HG02884 (cell line): Measurements from ENCODE around the gene ZCRB1.

Experiments
- ATAC-seq: cut with Tn5 transposase; IDR thresholded peaks from one replicate; pipeline ENCODE4 v1.9.1; 2021; ENCODE audit warnings: mild to moderate bottlenecking, moderate library complexity; ENCODE audit not compliant: unreplicated experiment

The ZCRB1 gene

DNA sequence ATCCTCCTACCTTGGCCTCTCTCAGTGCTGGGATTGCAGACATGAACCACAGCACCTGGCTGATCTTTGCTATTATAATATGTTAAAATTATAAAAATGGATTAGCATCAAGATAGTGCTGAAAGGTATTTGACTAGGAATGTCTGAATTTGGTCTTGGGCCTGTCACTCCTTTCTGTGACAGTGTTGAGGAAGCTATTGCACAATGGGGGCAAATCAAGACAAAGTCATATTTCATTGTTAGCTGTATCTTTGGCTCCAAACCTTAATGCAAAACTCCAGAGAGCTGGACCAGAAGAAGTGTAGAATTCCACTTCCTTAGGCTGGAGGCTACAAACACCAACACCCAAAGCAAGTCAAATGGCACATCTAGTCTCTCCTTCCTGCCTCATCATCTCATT lies 42.2 kb downstream of the ZCRB1 start:
- ATAC-seq: no peak

DNA sequence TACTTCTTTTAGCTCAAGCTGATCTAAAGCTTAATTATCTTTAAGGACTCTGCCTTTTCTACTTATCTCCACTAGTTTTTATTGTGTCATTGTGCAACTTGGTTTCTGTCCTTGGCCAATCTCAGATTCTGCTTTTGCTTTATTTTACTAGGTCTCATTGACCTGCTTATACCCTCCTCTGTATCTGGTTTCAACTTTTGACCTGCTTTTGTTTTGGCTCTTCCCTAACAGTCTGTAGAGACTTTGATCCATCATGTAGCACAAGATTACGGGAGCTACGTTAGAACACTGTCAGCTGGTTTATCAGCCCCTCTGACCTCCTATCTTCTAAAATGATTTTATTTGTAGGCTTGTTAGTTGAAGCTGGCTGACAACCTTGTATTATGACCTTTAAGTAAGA lies 43.6 kb downstream of the ZCRB1 start:
- ATAC-seq: no peak

GRCh38 chr12:42281844-42282243 lies 44.0 kb downstream of the ZCRB1 start:
- ATAC-seq: no peak

GRCh38 chr12:42281278-42281677 lies 44.6 kb downstream of the ZCRB1 start:
- no peak for ATAC-seq

DNA sequence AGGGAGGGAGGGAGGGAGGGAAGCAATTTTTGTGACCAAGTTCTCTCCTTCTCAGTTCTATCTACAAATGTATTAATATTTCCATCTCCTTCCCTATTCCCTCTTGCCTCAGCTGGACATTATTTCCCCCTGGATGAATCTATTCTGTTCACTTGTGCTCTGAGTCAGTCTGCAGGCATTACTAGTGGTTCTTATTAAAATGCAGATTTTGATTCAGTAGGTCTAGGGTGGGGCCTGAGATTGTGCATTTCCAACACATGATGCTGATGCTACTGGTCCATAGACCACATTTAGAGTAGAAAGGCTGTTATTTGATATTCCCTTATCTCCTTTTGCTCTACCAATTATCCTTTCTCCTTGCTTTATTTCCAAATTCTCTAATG lies 47.8 kb downstream of the ZCRB1 start:
- ATAC-seq: no peak

- no peak for ATAC-seq
Measured at GRCh38 chr12:42277396-42278127, 48.3 kb downstream of the ZCRB1 start.

DNA sequence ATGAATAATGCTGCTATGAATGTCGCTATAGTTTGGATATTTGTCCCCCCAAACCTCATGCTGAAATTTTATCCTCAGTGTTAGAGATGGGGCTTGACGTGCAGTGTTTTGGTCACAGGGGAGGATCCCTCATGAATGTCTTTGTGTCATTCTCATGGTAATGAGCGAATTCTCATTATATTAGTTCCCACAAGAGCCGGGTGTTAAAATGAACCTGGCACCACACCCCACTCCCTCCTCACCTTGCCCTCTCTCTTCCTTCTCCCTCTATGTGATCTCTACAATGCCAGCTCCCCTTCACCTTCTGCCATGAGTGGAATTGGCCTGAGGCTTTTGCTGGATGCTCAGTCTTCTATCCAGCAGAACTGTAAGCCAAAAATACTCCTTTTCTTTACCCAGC lies 50.4 kb downstream of the ZCRB1 start:
- ATAC-seq: no peak

GRCh38 chr12:42273706-42274105 lies 52.2 kb downstream of the ZCRB1 start:
- ATAC-seq: no peak

- ATAC-seq: no peak
Measured at GRCh38 chr12:42270596-42270995, 55.3 kb downstream of the ZCRB1 start.

DNA sequence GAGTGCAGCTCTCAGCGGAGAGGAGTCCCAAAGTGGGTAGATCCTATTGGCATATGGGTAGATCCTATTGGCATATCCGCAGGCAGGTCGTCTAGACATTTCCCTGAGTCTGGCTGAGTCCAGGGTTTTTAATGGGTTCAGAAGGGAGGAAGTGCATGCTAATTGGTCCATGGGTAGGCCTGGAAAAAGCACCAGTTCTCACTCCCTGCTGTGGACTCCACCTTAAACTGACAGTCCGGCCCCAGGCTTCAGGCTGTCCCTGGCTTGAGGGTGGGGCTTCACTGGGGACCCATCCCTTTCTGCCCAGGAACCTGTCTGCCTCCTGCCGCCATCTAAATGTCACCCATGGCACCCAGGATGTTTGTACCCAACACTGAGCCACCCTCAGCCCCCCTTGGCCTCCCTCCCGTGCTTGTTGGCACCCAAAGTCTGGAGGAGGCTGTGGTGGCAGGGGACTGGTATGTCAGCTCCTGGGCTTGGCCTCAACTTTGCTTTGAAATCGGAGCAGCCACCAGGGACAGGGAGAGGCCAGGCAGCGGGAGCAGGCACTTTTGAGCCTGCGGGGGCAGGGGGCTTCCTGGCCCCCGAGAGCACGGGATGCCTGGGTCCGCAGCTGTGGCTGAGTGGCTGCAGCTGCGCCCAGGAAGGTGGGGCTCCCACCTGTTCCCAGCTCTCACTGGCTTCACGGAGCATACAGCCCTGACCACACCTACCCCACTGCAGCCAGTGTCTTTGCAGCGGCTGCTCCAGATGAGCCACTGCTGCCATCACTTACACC lies 58.3 kb downstream of the ZCRB1 start:
- no peak for ATAC-seq

DNA sequence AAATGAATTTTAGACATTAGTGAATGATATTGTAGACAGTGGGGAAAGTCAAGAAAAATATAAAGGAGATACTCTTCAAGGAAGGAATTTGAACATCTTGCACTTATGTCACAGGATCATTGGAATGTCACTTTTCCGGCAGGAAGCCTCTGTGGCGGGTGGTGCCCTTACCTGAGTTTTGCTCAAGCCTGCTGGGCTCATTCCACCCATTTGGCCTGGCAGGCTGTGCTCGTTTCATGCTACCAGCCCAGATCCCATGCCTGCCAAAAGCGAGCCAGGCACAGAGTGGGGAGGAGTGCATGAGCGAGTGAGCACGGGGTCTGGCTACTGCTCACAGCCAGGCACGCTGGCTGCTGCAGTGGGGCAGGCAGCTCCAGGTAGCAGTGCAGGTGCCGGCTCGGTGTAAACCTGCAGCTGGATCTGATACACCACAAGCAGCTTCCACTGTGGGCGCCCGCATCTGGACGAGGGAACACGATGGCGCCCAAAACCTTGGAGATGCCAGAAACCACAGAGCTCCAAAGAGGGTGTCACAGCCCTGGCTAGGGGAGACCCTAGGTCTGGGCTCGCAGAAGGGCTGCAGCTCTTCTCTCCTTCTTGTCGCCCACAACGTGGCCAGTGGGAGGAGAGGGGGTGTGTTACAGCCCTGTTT lies 59.2 kb downstream of the ZCRB1 start:
- ATAC-seq: no peak

DNA sequence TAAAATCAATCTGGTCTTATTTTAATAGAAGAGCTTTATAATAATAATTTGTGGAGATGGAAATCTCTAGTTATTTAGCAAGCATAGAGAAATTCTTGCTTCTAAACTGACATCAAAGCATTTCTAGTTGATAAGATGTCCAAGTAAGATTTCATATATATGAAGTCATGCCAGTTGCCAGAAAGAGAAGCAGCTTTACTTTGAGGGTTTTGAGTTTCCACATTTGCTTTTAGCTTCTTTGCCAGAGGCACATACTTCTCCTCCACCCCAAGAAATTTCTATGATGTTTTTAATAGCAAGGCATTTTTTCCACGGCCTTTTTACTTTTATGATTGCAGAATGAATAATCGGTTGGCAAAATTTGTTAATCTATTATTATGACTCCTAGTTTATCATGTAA lies 63.6 kb downstream of the ZCRB1 start:
- no peak for ATAC-seq
